Esophagus squamous epithelium (tissue), 5 donors: ENCODE data around the gene ERC1. TPM values are rescaled to one million over a fixed set of nuclear protein-coding genes. Genes with fewer than 3 reads are reported as not detected.

ENCODE experiments used
- DNase-seq: peaks from one replicate; lab custom pipeline; 2025; lab: John Stamatoyannopoulos, UW
- H3K27ac ChIP-seq, 4 donors: fragments of 200-600 bp; sonication (generic); one replicate each; pipeline ENCODE4 v1.5.1; 2016 to 2019; ENCODE audit warnings: mild to moderate bottlenecking in 1 of 4
- H3K27me3 ChIP-seq, 4 donors: fragments of 200-600 bp; sonication (generic); 1 replicate in 3 of 4; 2 replicates in 1 of 4; pipeline versions ENCODE4 v1.5.1 to v1.6.0; 2017 to 2021; ENCODE audit warnings: antibody characterized with exemption in 1 of 4
- H3K36me3 ChIP-seq, 3 donors: fragments of 200-600 bp; sonication (generic); one replicate each; pipeline ENCODE4 v1.5.1; 2016 to 2019
- H3K4me1 ChIP-seq, 3 donors: fragments of 200-600 bp; sonication (generic); one replicate each; pipeline ENCODE4 v1.5.1; 2017 to 2019
- H3K4me3 ChIP-seq, 4 donors: fragments of 200-600 bp; sonication (generic); 1 replicate in 3 of 4; 2 replicates in 1 of 4; pipeline ENCODE4 v1.5.1; 2016 to 2019; ENCODE audit warnings: mild to moderate bottlenecking in 2 of 4, moderate library complexity in 1 of 4
- H3K9me3 ChIP-seq, 3 donors: fragments of 200-600 bp; sonication (generic); one replicate each; pipeline ENCODE4 v1.5.1; 2016 to 2019
- POLR2A ChIP-seq, 4 donors: fragments of 450-650 bp; IDR thresholded peaks; one replicate each; pipeline ENCODE4 v1.6.1; 2017; ENCODE audit warnings: antibody characterized with exemption in 4 of 4, mild to moderate bottlenecking in 4 of 4, moderate library complexity in 3 of 4
- WGBS, 2 donors: methylation state at CpG; one replicate each; pipeline ENCODE4 v1.1.5; 2018; 5-methylcytosine and 5-hydroxymethylcytosine counted together
- intact Hi-C: fragments of 100-400 bp; cut with DNase I; formaldehyde crosslinking; loops from one replicate; pipeline ENCODE4 v1.15.0; 2022
- total RNA-seq, 4 donors: library from RNA; depleted of rRNA; stranded (reverse); fragments of >200 nt; gene quantifications; one replicate each; pipeline ENCODE4 v1.1.0, GENCODE V29; 2016
- TF ChIP-seq, protein P1 (sequence below), 6 experiments: fragments of 450-650 bp in 4 of 6; fragments of 200-600 bp in 2 of 6; sonication (generic) in 2 of 6; IDR thresholded peaks; one replicate each; pipeline ENCODE4 v1.5.1; 2016 to 2019; ENCODE audit warnings: antibody characterized with exemption in 6 of 6, mild to moderate bottlenecking in 4 of 6, moderate library complexity in 4 of 6
- donor health status: DM: yes; HTN: yes; CAD: no.

Gene ERC1
- total RNA-seq, 4 donors from 2014 or later, result 19.0 to 50.7 (median 37.5) TPM

DNA sequence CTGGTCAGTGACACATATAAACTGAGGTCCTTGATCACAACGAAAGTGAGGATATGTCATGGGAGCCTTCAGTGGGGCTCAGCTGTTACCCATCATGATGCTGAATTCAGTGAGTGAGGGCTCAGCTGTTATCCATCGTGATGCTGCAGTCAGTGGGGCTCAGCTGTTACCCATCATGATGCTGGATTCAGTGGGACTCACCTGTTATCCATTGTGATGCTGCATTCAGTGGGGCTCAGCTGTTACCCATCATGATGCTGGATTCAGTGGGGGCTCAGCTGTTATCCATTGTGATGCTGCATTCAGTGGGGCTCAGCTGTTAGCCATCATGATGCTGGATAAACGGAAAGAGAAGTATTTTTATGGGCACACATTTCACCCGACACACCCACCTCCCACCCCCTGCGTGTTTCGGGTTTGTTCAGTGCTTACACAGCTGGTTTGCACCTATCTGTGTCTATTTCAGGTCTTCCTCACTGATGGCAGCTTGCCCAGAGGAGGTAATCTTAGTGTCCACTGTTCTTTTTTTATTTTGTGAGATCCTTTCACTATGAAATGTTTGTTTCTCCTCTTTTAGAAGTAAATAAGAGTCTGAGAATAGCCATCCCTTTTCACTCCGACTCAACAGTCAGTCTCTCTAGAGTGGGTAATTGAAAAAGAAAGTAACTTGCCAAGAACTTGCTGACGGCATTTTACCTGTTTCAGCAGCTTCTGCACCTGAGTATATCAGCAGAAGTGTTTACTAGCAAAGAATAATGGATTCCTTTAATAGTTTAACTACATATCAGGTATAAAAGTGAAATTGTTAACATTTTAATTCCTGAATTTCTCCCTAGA is 183.0 kb downstream of the ERC1 start:
- Histone ChIP-seq H3K36me3 (peaks cover 0 to 14% (median 0%) of the 10 kb centered on the region in 3 donors), H3K9me3 (no peaks in the 10 kb centered on the region), H3K4me1 (peaks cover 0 to 36% (median 6%) of the 10 kb centered on the region in 3 donors), H3K27ac (no peak overlapping the region), H3K4me3 (no peak overlapping the region), H3K27me3 (no peaks in the 10 kb centered on the region)
- 73 to 83% methylated on average over 8 of the region's 8 CpGs for WGBS, 2 donors
- intact Hi-C loops, result no loop called here
- TF ChIP-seq, protein P1, sequence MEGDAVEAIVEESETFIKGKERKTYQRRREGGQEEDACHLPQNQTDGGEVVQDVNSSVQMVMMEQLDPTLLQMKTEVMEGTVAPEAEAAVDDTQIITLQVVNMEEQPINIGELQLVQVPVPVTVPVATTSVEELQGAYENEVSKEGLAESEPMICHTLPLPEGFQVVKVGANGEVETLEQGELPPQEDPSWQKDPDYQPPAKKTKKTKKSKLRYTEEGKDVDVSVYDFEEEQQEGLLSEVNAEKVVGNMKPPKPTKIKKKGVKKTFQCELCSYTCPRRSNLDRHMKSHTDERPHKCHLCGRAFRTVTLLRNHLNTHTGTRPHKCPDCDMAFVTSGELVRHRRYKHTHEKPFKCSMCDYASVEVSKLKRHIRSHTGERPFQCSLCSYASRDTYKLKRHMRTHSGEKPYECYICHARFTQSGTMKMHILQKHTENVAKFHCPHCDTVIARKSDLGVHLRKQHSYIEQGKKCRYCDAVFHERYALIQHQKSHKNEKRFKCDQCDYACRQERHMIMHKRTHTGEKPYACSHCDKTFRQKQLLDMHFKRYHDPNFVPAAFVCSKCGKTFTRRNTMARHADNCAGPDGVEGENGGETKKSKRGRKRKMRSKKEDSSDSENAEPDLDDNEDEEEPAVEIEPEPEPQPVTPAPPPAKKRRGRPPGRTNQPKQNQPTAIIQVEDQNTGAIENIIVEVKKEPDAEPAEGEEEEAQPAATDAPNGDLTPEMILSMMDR (IDR thresholded peaks at IDR 0.05), result no peak
- DNase-seq, result no peak

- Histone ChIP-seq H3K27ac (no peak overlapping the region), H3K9me3 (no peaks in the 10 kb centered on the region), H3K4me1 (peaks cover 0 to 36% (median 6%) of the 10 kb centered on the region in 3 donors), H3K36me3 (peaks cover 0 to 14% (median 0%) of the 10 kb centered on the region in 3 donors), H3K4me3 (no peak overlapping the region), H3K27me3 (no peaks in the 10 kb centered on the region)
- intact Hi-C loops, result no loop called here
- 28 to 38% methylated on average over 2 of the region's 2 CpGs for WGBS, 2 donors
- DNase-seq, result no peak
- no peak for TF ChIP-seq POLR2A (IDR thresholded peaks at IDR 0.05)
- TF ChIP-seq, protein P1 (IDR thresholded peaks at IDR 0.05), result no peak
Observed at GRCh38 chr12:1174659-1175058, 183.6 kb downstream of the ERC1 start.

- DNase-seq, result no peak
- intact Hi-C loops, result no loop called here
- Histone ChIP-seq H3K36me3 (peaks cover 0 to 21% (median 0%) of the 10 kb centered on the region in 3 donors), H3K4me1 (peaks cover 0 to 34% (median 6%) of the 10 kb centered on the region in 3 donors), H3K9me3 (no peaks in the 10 kb centered on the region), H3K27me3 (no peaks in the 10 kb centered on the region), H3K4me3 (no peak overlapping the region), H3K27ac (no peak overlapping the region)
- TF ChIP-seq POLR2A (IDR thresholded peaks at IDR 0.05), result no peak
- TF ChIP-seq, protein P1 (IDR thresholded peaks at IDR 0.05), result no peak
Observed at GRCh38 chr12:1176191-1176590, 185.2 kb downstream of the ERC1 start.

GRCh38 chr12:1179128-1179527 is 188.1 kb downstream of the ERC1 start:
- no peak overlapping the region for H3K27ac ChIP-seq
- H3K4me1 ChIP-seq, result peaks cover 0 to 15% (median 0%) of the 10 kb centered on the region in 3 donors
- no peak for DNase-seq
- H3K4me3 ChIP-seq, result no peak overlapping the region
- peaks cover 0 to 49% (median 4%) of the 10 kb centered on the region in 3 donors for H3K36me3 ChIP-seq
- intact Hi-C loops, result no loop called here
- H3K27me3 ChIP-seq, result no peaks in the 10 kb centered on the region
- TF ChIP-seq, protein P1 (IDR thresholded peaks at IDR 0.05), result no peak
- TF ChIP-seq POLR2A (IDR thresholded peaks at IDR 0.05), result no peak
- H3K9me3 ChIP-seq, result no peaks in the 10 kb centered on the region
- WGBS, 2 donors, result 88 to 100% methylated on average over 1 of the region's 1 CpG

DNA sequence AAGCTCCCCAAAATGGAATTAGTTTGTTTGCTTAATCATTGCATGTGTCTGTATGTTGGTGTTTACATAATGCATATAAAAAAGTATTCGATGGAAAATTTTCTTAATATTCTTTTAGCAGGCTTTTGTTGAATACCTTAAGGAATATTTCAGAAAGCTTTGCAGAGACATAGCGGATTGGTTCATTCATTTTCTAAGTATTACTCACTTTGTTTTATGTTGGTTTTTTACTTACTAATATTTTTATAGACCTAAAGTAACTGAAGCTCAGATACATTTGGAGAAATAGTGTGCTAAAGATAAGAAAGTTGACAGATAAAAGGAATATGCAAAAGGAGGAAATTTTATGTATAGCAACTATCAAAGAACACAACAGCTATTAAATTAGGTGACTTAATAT is 191.0 kb downstream of the ERC1 start:
- H3K9me3 ChIP-seq, result no peaks in the 10 kb centered on the region
- no peak for TF ChIP-seq POLR2A (IDR thresholded peaks at IDR 0.05)
- TF ChIP-seq, protein P1 (IDR thresholded peaks at IDR 0.05), result no peak
- H3K27ac ChIP-seq, result no peak overlapping the region
- WGBS, 2 donors, result 82 to 95% methylated on average over 2 of the region's 2 CpGs
- intact Hi-C loops, result no loop called here
- peaks cover 0 to 3% (median 0%) of the 10 kb centered on the region in 3 donors for H3K4me1 ChIP-seq
- H3K36me3 ChIP-seq, result peaks cover 0 to 65% (median 10%) of the 10 kb centered on the region in 3 donors
- H3K27me3 ChIP-seq, result no peaks in the 10 kb centered on the region
- no peak overlapping the region for H3K4me3 ChIP-seq
- DNase-seq, result no peak
